Peyer's patch (tissue), 4 donors: ENCODE results near the gene TECR.
"Not testable (repeated sequence)": the region's sequence is repeated elsewhere in the genome, so short reads cannot be mapped to it uniquely, and the experiment has no call there.

Experiments
- POLR2A ChIP-seq, 2 donors: fragments of 450-650 bp; IDR thresholded peaks; one replicate each; pipeline ENCODE4 v1.5.1; 2017; ENCODE audit warnings: antibody characterized with exemption in 2 of 2, mild to moderate bottlenecking in 2 of 2, moderate library complexity in 2 of 2
- TF ChIP-seq, protein P1 (sequence below), 6 experiments: fragments of 450-650 bp in 4 of 6; fragments of 200-600 bp in 2 of 6; sonication (generic) in 1 of 6; IDR thresholded peaks; one replicate each; pipeline ENCODE4 v1.5.1; 2017 to 2019; ENCODE audit warnings: antibody characterized with exemption in 6 of 6, mild to moderate bottlenecking in 3 of 6, moderate library complexity in 1 of 6

DNA sequence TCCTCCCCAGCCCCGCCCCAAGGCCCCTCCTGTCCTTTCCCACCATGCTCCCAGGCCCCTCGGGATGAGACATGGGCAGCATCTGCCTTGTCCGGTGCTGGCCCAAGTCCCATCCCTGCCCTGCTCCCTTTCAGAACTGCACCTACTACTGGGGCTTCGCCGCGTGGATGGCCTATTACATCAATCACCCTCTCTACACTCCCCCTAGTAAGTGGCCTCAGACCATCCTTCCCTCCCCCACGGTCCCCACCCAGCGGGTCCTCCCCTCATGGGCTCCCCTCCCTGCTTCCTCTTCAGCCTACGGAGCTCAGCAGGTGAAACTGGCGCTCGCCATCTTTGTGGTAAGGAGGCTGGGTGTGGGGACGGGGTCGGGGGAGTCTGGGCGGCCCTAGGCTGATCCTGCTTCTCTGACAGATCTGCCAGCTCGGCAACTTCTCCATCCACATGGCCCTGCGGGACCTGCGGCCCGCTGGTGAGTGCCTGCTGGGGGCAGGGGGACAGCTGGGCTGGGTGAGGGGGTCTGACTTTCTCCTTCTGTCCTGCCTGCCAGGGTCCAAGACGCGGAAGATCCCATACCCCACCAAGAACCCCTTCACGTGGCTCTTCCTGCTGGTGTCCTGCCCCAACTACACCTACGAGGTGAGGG lies 35.4 kb downstream of the TECR start:
- TF ChIP-seq, protein P1, sequence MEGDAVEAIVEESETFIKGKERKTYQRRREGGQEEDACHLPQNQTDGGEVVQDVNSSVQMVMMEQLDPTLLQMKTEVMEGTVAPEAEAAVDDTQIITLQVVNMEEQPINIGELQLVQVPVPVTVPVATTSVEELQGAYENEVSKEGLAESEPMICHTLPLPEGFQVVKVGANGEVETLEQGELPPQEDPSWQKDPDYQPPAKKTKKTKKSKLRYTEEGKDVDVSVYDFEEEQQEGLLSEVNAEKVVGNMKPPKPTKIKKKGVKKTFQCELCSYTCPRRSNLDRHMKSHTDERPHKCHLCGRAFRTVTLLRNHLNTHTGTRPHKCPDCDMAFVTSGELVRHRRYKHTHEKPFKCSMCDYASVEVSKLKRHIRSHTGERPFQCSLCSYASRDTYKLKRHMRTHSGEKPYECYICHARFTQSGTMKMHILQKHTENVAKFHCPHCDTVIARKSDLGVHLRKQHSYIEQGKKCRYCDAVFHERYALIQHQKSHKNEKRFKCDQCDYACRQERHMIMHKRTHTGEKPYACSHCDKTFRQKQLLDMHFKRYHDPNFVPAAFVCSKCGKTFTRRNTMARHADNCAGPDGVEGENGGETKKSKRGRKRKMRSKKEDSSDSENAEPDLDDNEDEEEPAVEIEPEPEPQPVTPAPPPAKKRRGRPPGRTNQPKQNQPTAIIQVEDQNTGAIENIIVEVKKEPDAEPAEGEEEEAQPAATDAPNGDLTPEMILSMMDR (IDR thresholded peaks at IDR 0.05): not testable (repeated sequence)
- not testable (repeated sequence) for TF ChIP-seq POLR2A (IDR thresholded peaks at IDR 0.05)
